ENCODE measurements around the gene PPP1R1B. TPM values are rescaled to one million over a fixed set of nuclear protein-coding genes. Genes with fewer than 3 reads are reported as not detected.
A peak's percentile ranks its signal among the peaks of the same experiment; 100 is the strongest.

The PPP1R1B gene
- total RNA-seq, 1 donor, result not detected

DNA sequence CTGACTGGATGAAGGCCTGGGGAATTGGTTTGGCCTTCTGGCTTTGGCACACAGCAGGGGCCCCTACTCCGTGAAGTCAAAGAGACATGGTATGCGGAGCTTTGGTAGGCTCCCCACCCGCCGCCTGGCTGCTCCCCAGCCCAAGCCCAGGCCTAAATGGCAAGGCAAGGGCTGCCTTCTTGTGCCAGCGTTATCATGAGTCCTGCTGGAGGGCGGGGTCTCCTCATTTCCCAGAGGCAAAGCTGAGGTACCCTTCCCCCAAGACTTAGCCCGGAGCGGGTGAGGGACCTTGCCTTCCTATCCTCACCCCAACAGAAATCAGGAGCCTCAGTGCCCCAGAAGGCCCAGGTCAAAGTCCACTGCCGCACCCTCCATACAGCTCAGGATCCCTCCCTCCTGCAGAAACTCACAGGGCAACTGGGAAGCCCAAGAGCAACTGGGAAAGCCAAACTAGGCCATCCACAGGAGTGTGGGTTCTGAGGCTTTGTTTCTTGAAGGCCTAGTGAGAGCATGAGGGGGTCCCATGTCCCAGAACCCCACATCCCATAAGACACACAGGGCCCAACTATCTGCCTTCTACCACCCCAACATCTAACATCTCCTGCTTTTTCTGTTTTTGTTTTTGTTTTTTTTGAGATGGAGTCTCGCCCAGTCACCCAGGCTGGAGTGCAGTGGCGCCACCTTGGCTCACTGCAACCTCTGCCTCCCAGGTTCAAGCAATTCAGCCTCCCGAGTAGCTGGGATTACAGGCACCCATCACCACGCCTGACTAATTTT, 51.8 kb downstream of the PPP1R1B start:
- no peak for DNase-seq (ENCODE audit: low read depth in 2 of 3, low spot score in 2 of 3)

GRCh38 chr17:39679521-39680192, 52.9 kb downstream of the PPP1R1B start:
- DNase-seq (ENCODE audit: low read depth in 2 of 3, low spot score in 2 of 3), result peak in 2 of 3 donors; percentile 57 to 67

DNA sequence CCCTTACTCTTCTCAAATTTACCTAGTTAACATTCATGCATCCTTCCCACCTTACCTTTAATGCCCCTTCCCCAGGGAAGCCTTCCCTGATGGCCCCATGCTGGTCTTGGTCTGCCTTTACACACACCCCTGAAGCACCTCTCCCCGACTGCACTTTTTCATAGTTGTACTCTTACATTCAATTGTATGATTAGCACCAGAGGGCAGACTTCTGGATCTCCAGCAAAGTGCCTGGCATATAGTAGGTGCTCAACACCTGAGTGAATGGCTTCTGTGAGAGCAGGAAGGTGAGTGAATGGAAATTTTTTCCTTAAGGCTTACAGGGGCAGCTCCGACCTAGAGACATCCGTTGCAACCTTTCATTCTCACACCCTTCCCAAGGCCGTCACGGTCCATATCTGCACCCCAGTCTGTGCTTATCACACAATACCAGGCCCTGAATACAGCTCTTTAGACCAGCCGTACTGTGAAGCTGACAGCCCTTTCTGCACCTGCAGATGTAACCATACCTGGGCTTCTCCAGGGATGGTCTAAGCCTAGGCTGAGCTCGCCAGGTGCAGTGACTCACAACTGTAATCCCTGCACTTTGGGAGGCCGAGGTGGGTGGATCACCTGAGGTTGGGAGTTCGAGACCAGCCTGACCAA, 56.7 kb downstream of the PPP1R1B start:
- DNase-seq (ENCODE audit: low read depth in 2 of 3, low spot score in 2 of 3), result no peak

- no peak for DNase-seq (ENCODE audit: low read depth in 2 of 3, low spot score in 2 of 3)
These were observed 57.8 kb downstream of the PPP1R1B start for GRCh38 chr17:39684369-39685192.

Other genes with a start within 250 kb of the PPP1R1B start
- gene FBXL20, start 225.3 kb upstream of the PPP1R1B start, total RNA-seq, result 22.4 TPM
- 17.8 TPM for gene MED1, start 175.7 kb upstream of the PPP1R1B start, total RNA-seq
- 32.6 TPM for gene CDK12, start 165.5 kb upstream of the PPP1R1B start, total RNA-seq
- gene NEUROD2, start 19.0 kb upstream of the PPP1R1B start, total RNA-seq, result not detected
- 47.1 TPM for gene STARD3, start 10.2 kb downstream of the PPP1R1B start, total RNA-seq
- 0.81 TPM for gene TCAP, start 38.4 kb downstream of the PPP1R1B start, total RNA-seq
- 3.8 TPM for gene PNMT, start 41.5 kb downstream of the PPP1R1B start, total RNA-seq
- gene PGAP3, start 61.1 kb downstream of the PPP1R1B start, total RNA-seq, result 27.7 TPM
- 7.5 TPM for gene ERBB2, start 73.1 kb downstream of the PPP1R1B start, total RNA-seq
- 16.7 TPM for gene MIEN1, start 103.6 kb downstream of the PPP1R1B start, total RNA-seq
- gene GRB7, start 111.0 kb downstream of the PPP1R1B start, total RNA-seq, result not detected
- 0.81 TPM for gene IKZF3, start 237.4 kb downstream of the PPP1R1B start, total RNA-seq
- not detected for gene ZPBP2, start 241.2 kb downstream of the PPP1R1B start, total RNA-seq

Measured in hematopoietic multipotent progenitor cell (in vitro differentiated cells).